COLO829 (cell line): ENCODE measurements around the gene GNA14.
"Not testable (repeated sequence)": the region's sequence is repeated elsewhere in the genome, so short reads cannot be mapped to it uniquely, and the experiment has no call there.

ENCODE experiments used
- DNase-seq: peaks from one replicate; pipeline ENCODE4 v3.0.0; 2012; ENCODE audit warnings: low spot score

Gene GNA14

DNA sequence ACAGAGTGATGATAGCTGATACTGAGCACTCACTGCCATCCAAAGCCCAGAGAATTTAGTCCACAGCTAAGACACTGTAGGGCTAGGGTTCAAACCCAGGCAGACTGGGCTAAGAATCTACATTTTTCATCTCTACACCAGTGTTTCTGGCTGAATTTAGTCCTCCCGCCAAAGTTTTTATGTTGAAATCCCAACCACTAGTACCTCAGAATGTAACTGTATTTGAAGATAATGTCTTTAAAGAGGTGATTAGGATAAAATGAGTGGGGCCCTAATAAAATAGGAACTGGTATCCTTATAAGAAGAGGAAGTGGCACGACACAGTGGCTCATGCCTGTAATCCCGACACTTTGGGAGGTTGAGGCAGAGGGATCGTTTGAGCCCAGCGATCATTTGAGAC lies 4.3 kb downstream of the GNA14 start:
- DNase-seq, result no peak

DNA sequence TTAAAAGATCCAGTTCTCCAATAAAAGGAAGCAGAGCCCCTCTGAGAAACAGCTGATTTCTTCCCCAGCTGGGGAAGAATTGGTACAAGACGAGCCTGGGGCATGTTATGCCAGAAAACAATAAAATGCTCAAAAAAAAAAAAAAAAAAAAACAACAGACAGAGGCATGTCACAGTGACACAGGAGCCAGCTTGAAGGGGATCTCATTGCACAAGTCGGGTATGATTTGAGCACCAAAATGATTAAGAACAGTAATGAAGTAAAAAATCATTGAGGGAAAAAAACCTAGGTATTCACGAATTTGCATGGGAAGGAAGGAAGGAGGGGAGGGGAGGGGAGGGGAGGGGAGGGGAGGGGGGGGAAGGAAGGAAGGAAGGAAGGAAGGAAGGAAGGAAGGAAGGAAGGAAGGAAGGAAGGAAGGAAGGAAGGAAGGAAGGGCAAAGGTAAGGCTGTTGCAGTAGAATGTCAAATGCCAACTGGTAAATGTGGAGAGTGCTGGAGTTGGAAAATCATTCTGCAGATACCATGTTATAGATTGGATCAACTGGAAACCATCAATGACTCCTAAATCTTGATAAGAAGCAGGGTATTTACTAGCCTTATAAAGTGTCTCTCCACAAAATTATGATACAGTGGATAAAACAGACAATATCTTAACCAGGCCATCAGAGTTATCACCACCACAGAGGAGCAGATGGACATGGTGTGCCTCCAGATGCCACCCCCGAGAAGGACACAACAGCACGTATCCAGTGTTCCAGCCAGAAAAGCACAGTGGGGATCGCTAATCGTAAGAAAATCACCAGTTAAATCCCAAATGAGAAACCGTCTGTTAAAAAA lies 7.2 kb downstream of the GNA14 start:
- DNase-seq, result no peak

DNA sequence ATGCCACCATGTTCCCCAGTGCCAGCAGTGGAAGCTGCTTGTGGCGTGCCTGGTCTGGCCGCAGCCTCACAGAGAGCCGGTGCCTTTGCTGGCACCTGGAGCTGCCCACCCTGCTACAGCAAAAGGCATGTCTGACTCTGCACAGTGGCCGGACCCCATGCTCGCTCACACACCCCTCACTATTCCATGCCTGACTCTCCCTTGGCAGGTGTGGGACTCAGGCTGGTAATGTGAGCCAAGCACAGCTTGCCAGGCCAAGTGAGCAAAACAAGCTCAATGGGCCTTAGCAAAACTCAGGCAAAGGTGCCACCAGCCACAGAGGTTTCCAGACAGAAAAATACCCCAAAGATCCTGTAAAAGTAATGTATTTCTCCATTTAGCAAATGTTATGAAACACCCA lies 15.5 kb downstream of the GNA14 start:
- no peak for DNase-seq

DNA sequence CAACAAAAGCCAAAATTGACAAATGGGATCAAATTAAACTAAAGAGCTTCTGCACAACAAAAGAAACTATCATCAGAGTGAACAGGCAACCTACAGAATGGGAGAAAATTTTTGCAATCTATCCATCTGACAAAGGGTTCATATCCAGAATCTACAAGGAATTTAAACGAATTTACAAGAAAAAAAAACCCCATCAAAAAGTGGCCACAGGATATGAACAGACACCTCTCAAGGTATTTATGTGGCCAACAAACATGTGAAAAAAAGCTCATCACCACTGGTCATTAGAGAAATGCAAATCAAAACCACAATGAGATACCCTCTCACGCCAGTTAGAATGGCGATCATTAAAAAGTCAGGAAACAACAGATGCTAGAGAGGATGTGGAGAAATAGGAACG lies 19.3 kb downstream of the GNA14 start:
- not testable (repeated sequence) for DNase-seq

DNA sequence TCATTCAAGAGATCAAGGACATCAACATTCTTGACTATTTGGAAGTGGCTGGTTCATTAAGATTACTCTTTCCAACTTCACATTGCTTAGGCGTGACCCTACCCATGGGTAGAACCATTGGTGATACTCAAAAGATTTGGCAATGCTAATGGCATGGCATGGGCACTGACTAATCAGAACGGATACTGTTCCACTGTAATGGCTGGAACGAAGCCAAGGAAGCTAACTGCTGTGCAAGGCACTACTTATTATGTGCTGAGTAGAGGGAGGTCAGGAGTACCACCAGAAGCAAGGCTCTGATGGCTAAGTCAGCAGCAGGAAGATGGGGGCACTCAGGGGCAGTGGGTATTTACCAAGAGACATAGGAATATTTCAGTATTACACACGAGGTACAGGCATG lies 31.9 kb downstream of the GNA14 start:
- no peak for DNase-seq

DNA sequence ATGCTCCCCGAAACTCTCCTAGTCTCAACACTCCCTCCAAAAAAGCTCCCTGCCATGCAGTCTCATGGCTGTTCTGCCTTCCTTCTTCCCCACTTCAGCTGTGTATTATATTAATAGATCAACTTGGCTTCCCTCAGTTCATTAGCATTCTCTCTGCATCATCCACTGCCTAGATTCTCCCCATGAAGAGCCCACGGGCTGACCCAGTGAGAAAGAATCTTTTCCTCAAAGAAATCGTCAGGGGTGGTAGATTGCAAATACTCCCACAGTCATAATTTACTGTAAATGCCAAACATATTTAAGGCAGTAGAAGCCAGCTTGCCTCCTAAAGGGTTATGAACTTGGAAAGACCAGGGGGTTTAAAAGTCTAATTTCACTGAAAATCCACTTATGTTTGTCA lies 33.5 kb downstream of the GNA14 start:
- DNase-seq, result no peak

DNA sequence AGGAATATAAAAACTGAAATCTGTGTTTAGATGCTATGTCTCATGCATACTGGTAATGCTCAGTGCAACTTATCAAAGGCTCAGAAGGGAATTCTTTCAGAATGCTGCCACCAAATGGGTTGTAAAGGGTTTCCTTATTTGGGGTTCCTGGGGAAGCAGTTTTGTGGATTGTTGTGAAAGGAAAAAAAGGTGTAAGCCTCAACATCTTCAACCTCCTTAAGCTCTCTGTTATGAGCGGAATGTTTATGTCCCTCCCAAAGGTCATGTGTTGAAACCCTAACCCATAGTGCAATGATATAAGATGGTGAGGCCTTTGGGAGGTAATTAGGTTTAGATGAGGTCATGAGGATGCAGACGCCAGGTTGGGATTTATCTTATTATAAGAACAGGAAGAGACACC lies 41.6 kb downstream of the GNA14 start:
- DNase-seq, result no peak

DNA sequence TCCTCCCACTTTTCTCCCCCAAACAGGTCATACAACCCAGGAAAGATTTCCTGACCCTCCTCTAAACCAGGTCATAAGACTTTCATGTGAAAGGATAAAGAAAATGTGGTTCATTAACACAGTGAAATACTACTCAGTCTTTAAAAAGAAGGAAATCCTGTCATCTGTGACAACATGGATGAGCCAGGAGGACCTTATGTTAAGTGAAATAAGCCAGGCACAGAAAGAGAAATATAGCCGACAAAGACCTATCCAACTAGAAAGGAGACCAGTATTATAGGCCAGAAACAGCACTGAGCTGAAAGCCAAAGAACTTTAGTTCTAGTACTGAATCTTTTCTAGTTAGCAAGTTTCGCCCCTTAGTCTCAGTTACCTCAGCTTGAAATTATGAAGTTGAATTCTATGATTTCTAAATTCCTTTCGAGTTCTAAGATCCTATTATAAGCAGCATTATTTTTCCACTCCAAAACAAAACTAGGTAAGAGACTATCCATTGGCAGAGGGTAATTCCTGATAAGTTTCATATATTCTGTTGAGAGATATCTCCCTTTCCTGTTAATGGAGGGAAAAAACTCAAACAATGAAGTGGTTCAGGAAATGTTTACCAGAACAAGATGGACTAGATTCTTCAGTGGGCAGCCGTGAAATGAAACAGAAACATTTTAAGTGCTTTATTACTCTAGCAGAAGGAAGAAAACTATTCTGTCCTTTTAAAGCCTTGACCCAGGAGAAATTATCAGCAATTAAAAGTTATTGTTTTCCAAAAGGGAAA lies 42.5 kb downstream of the GNA14 start:
- no peak for DNase-seq

DNA sequence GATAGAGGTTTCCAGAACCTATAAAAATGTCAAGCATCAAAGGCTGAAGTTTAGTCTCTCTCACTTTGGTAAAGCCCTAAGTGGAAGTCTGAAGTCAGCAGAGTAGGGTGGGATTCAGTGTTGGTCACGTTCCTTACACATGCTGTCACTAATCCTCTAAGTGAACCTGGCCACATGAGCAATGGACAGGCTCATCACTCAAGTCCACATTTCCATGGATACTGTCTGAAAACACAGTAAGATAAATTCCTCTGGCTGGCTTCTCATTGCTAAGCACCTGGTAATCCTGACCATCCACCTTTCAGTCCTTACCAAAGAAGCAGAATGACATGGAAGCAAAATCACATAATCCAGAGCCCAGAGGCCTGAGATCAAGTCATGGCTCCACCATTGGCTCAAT lies 43.8 kb downstream of the GNA14 start:
- DNase-seq, result no peak

DNA sequence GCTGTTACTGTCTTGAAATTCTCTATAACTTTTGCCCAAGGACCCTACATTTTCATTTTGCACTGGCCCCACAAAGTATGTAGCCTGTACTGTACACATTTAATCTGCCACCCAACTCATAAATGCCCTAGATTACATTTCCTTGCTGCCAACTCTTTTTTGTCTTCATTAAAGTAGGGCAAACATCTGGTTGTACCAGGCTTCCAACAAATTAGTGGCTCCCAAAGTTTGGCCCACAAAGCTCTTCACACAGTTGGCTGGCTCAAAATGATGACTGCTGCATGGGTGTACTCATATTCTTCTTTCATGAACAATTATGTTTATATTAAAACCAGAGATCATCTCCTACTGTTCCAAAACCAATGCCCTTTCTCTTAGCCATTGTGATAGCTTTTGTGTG lies 45.3 kb downstream of the GNA14 start:
- no peak for DNase-seq

DNA sequence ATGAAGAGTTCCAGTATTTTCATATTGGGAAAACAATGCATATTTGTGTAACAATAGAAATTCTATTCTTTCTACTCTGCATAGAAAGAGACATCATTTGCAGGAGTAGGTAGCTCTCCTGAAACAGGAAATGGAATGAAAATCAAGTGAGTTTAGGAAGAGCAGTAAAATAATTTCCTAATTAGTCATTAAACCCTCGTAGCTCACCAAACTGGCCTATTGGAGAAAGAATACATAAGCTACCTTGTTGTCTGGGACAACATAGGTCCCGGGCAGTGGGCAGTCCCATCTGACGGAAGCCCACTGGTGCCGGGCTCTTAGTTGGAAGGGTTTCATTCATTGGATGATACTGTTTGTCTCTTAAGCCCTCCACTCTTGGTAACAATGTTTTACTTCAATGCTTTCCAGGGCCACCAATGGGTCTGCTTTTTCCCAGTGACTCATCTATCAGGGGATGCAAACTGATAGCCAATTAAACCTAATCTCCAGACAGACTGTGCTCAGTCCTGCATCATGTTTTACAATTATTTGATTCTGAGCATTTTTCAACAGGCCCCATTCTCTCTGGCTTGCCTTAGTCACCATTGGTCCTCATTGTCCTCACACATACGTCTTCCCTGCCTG lies 46.5 kb downstream of the GNA14 start:
- peak; percentile 93 for DNase-seq

DNA sequence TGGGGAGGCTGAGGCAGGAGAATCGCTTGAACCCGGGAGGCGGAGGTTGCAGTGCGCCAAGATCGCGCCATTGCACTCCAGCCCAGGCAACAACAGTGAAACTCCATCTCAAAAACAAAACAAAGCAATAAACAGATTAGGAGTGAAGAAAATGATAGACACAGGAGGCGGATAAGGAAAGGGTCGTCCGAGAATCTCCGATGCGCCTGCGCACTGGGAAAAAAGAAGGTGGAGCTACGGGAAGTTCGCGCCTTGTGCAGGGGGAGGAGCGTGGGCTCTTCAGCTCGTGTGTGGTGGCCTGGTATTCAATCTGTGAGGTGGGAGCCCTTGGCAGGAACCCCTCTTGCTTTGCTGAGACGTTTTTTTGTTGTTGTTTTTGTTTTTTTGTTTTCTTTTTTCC lies 47.3 kb downstream of the GNA14 start:
- DNase-seq, result no peak

DNA sequence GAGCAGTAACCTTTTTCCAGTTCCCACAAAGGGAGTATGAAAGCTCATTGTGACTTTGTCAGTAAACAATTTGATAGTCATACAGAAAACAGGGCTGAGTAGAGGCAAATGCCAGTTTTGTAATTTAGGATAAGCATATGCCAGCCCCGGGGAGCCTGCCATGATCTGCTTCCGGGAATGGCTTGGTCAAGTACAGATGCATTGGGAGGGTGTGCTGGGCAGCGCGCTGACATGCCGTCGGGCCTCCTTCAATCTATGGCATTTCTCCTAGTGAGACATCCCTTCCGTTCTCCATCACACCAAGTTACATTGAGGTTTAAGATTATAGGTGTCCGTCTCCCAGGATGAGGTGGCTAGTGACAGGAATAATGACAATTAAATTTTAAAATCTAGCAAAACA lies 48.6 kb downstream of the GNA14 start:
- DNase-seq, result no peak

DNA sequence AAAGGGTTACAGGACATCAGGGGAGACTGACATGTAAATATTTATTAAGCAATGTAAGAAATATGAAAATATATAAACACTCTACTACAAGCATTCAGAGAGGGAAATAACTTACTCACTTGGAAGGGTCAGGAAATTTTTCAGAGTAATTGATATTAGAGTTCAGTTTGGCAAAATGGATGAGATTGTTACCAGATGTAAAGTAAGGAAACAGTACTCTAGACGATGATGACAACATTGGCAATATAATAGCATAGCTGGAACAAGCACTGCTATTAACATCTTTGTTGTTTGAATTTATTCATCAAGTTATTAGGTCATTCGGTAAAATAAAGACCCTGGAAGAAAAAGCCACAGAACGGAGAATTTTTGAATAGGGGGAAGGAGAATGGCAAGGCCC lies 49.1 kb downstream of the GNA14 start:
- DNase-seq, result no peak

DNA sequence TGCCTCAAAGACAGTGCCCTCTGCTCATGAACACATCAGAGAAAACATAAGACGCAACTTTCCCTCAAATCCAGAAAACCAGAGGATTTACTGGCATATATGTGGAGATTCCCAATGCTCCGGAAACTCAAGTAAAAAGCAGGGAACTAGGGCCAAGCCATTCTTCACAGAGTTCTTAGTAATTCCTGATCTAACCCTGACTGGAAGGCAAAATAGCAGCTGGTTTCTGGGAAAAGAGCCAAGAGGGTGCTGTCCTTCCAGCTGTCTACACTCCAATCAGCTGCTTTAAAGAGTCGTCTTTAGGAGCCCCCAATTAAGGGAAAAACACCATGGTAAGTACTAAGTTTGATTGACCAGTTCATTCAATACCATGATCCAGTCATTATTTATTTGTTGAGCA lies 49.6 kb downstream of the GNA14 start:
- DNase-seq, result no peak

DNA sequence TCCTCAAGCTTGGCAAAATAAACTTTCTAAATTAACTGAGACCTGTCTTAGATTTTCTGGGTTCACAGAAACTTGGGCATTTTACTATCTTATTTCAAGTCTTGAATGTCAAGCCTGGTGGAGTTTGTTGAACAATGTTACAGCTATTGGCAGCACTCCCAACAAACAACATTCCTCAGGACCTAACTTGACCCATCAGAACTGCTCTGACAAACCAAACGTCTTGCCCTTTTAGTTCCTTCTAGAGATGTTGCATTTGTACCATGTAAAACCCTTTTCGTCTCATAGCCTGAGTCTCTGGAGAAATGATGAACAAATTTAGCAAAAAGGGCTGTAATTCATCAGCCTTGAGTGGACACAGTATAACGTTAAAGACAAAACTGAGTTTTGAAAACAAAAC lies 51.1 kb downstream of the GNA14 start:
- no peak for DNase-seq

DNA sequence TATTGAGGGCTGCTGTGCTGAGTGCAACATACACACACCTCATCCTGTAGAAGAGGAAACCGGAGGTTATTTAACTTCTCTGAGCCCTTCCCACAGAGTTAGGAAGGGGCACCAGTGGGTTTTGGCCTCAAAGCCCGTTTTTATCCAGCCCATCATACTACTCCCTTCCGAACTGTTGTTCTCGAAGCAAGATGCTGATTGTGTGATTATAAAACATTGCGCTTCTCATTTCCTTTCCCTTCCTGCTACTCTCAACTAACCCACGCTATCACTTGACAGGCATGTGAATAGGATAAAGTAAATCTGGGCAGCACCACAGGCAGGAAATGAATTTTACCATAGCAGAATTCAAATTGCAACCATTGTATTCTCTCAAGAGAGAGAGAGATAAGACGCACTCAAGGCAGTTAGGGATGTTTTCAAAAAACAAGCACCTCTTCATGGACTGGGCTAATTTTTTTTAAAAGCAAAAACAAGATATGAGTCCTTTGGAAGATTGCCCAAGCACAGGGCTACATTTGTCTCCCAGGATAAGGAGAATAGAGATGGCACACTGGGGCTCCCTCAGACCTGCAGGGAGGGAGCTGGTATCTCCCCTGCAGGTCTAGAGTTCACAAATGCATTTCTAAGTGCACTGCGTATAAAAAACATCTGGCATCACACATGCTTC lies 52.6 kb downstream of the GNA14 start:
- DNase-seq, result peak; percentile 87

DNA sequence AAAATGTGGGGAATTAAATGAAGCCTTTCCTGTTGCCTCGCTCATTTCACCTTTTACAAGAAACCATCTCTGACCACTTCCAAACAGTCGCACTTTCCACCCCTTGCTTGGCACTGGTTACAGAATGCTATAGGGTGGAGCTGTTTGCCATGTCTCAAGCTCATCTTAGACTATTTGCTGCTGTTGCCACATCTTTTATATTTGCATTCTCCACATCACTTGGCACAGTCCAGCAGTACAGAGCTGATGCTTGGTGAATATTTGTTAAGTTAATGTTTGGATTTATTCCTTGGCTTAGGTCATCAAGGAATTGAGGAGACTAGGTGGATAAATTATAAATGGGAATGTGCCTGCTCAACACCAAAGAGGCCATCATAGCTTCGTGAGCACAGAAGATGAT lies 53.2 kb downstream of the GNA14 start:
- DNase-seq, result no peak

DNA sequence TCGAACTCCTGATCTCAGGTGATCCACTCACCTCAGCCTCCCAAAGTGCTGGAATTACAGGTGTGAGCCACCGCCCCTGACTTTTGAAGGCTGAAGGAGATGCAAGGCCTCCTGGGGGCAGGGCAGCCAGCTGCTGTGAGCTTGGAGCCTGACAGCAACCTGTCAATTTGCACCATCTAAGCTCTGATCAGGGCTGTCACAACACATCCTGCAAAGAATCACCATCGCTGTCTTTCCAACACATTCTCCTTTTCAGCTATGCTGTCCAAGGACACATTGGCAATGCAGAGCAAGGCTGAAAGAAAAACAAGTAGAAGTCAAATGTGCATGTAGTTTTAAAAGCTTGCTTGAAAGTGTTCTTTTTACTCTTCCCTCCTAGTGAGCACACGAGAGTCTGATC lies 54.6 kb downstream of the GNA14 start:
- DNase-seq, result no peak

DNA sequence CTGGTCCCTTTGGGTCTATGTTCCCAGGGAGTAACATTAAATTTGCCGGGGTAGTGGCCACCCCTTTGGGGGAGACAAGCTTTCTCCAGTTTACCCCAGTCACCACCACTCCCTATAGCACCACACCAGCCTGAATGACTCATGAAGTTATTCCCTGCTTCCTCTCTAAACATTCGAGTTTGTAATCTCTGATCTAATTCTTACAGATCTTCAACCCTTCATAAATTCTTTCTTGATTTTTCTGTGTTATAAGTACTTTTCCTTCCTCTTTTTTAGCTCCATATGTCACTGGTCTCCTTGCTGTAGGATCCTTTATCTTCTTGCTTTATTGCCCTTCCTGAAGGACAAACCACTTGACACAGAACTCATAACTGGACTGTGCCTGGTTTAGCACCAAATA lies 55.6 kb downstream of the GNA14 start:
- no peak for DNase-seq

DNA sequence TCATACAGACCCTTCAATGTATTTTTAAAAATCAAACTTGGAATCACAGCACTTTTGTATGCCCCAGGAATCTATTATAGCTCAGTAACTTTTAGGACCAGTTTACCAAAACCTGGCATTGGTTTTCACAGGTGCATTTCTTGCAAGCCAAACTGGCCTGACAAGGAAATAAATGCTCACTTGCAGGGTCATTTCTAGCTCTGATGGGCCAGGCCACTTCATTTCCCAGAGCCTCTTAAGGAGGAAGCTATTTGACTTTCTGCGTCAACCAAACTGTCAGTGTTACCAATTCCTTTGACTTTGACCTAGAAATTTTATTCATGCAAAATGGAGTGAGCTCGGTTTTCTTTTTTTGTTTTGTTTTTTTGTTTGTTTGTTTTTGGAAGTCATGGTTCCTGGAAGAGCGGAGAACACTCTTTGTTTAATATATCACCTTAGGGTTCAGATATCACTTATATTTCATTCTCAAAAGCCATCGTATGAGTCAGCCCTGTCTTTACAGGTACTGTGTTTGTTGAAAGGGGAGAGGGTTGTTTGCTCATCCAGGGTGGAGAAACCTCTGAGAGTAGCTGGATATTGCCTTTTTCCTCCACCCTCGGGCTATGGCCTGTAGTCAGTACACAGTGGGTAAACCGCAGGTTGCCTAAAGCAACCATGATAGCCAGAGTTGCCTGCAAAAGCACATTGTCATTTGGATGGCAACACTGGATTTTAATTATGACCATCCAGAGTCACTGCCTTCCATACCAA lies 58.9 kb downstream of the GNA14 start:
- DNase-seq, result no peak
